H7 (cell line): Measurements from ENCODE around the gene DHX58. TPM values are rescaled to one million over a fixed set of nuclear protein-coding genes. Genes with fewer than 3 reads are reported as not detected.
A peak's percentile ranks its signal among the peaks of the same experiment; 100 is the strongest.

Experiments
- DNase-seq: peaks from one replicate; pipeline ENCODE4 v3.0.0; 2012
- H3K27me3 ChIP-seq: 2 replicates; pipeline ENCODE4 v1.6.0; 2011; ENCODE audit warnings: mild to moderate bottlenecking, low read length; ENCODE audit not compliant: control insufficient read depth, insufficient read depth
- H3K36me3 ChIP-seq: replicated peaks from 2 replicates; pipeline ENCODE4 v1.5.1; 2011; ENCODE audit warnings: low read length; ENCODE audit not compliant: control insufficient read depth, insufficient read depth
- H3K4me3 ChIP-seq: 2 replicates; pipeline ENCODE4 v1.5.1; 2011; ENCODE audit warnings: low read depth, mild to moderate bottlenecking, control low read depth, low read length, moderate library complexity; ENCODE audit not compliant: insufficient read depth
- total RNA-seq: library from RNA; depleted of rRNA; stranded (reverse); fragments of >200 nt; shearing (Covaris generic); gene quantifications from 2 replicates; pipeline ENCODE4 v1.2.3, GENCODE V29; 2014

Gene DHX58
- total RNA-seq, 1 experiment from 2014 or later: 1.2 TPM

- Histone ChIP-seq H3K36me3 (no peaks in the 10 kb centered on the region), H3K27me3 (no peaks in the 10 kb centered on the region), H3K4me3 (no peak overlapping the region)
- DNase-seq: no peak
Measured at GRCh38 chr17:42090964-42091790, 21.3 kb downstream of the DHX58 start.

- no peak overlapping the region for H3K4me3 ChIP-seq
- H3K36me3 ChIP-seq: no peaks in the 10 kb centered on the region
- no peaks in the 10 kb centered on the region for H3K27me3 ChIP-seq
- DNase-seq: no peak
Measured at GRCh38 chr17:42088736-42089135, 23.8 kb downstream of the DHX58 start.

GRCh38 chr17:42087736-42088705, 24.5 kb downstream of the DHX58 start:
- H3K4me3 ChIP-seq: no peak overlapping the region
- no peak for DNase-seq
- no peaks in the 10 kb centered on the region for H3K27me3 ChIP-seq
- no peaks in the 10 kb centered on the region for H3K36me3 ChIP-seq

- Histone ChIP-seq H3K4me3 (no peak overlapping the region), H3K27me3 (no peaks in the 10 kb centered on the region), H3K36me3 (no peaks in the 10 kb centered on the region)
- no peak for DNase-seq
Measured at GRCh38 chr17:42087042-42087701, 25.3 kb downstream of the DHX58 start.

GRCh38 chr17:42081516-42082129, 30.9 kb downstream of the DHX58 start:
- H3K4me3 ChIP-seq: no peak overlapping the region
- no peaks in the 10 kb centered on the region for H3K36me3 ChIP-seq
- H3K27me3 ChIP-seq: no peaks in the 10 kb centered on the region
- no peak for DNase-seq

GRCh38 chr17:42079541-42079940, 33.0 kb downstream of the DHX58 start:
- DNase-seq: no peak
- H3K4me3 ChIP-seq: no peak overlapping the region
- no peaks in the 10 kb centered on the region; the same call in 1 of the 2 replicates for H3K27me3 ChIP-seq
- no peaks in the 10 kb centered on the region for H3K36me3 ChIP-seq

GRCh38 chr17:42078396-42079043, 34.0 kb downstream of the DHX58 start:
- DNase-seq: no peak
- Histone ChIP-seq H3K36me3 (no peaks in the 10 kb centered on the region), H3K4me3 (no peak overlapping the region), H3K27me3 (no peaks in the 10 kb centered on the region; the same call in 1 of the 2 replicates)

- DNase-seq: peak; percentile 55
Measured at GRCh38 chr17:42077755-42078154, 34.8 kb downstream of the DHX58 start.

GRCh38 chr17:42076797-42077559, 35.5 kb downstream of the DHX58 start:
- no peak for DNase-seq
- Histone ChIP-seq H3K27me3 (peaks cover 9% of the 10 kb centered on the region), H3K36me3 (no peaks in the 10 kb centered on the region), H3K4me3 (no peak overlapping the region)

More at GRCh38 chr17:42077755-42078154, 34.8 kb downstream of the DHX58 start:
- no peaks in the 10 kb centered on the region for H3K36me3 ChIP-seq
- H3K27me3 ChIP-seq: peaks cover 3% of the 10 kb centered on the region
- no peak overlapping the region for H3K4me3 ChIP-seq

GRCh38 chr17:42075789-42076188, 36.7 kb downstream of the DHX58 start:
- H3K36me3 ChIP-seq: no peaks in the 10 kb centered on the region

GRCh38 chr17:42072323-42073187, 40.0 kb downstream of the DHX58 start:
- peak; percentile 89 for DNase-seq
- Histone ChIP-seq H3K27me3 (peaks cover 13% of the 10 kb centered on the region), H3K4me3 (peak overlapping the region; percentile 49), H3K36me3 (no peaks in the 10 kb centered on the region)

More at GRCh38 chr17:42075789-42076188, 36.7 kb downstream of the DHX58 start:
- Histone ChIP-seq H3K4me3 (no peak overlapping the region), H3K27me3 (peaks cover 13% of the 10 kb centered on the region)
- DNase-seq: peak; percentile 50

- peak; percentile 56 for DNase-seq
- peak overlapping the region; percentile 49 for H3K4me3 ChIP-seq
- H3K36me3 ChIP-seq: no peaks in the 10 kb centered on the region
- H3K27me3 ChIP-seq: peaks cover 13% of the 10 kb centered on the region
Measured at GRCh38 chr17:42071810-42072209, 40.7 kb downstream of the DHX58 start.
